GM12873 (cell line): ENCODE data around the gene PER3.

Experiments used
- TF ChIP-seq, protein P1 (sequence below): IDR thresholded peaks from 2 replicates; pipeline ENCODE4 v1.5.1; 2012; ENCODE audit warnings: low read depth, mild to moderate bottlenecking, moderate library complexity, low read length, control low read depth; ENCODE audit not compliant: insufficient read depth; ENCODE audit errors: missing control alignments

PER3 gene

DNA sequence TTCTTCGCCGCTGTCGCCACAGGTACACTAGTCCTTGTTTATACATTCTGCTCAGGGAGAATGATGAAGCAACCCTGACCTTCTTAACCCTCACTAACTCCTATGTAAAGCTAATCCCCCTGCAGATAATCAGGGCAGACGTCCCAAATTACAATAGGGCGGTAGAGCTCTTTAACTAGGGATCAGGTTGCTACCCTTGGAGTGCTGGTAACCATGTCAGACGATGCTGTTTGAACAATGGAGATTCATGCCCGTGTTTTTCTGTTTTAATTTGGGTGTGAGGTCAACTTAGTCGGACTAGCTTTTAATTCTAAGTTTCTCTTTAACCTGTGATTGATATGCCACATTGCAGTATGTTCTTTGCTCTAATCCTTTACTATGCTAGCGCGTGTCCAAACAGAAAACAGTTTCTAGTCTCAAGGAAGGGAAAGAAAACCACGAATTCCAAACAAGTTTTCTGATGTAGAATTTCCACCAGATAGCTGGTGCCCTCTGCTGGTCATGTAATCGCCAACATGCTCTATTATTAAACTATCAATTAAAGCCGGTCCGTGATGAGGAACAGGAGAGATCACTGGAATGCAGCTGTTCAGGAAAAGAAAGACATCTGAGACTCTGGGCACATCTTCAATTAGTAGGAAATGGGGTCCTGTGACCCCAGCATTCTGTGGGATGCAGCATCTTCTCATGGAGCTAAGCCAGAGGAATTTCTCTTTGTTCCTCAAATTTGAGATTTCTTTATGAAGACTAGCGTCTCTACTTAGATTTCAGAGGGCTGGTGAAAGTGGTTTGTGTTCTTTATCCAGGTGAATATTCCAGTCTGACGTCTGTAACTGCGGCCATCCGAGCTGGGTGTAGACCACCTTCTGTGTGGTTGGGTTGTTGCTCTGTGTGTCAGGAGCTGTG is 31.3 kb upstream of the PER3 start:
- TF ChIP-seq, protein P1, sequence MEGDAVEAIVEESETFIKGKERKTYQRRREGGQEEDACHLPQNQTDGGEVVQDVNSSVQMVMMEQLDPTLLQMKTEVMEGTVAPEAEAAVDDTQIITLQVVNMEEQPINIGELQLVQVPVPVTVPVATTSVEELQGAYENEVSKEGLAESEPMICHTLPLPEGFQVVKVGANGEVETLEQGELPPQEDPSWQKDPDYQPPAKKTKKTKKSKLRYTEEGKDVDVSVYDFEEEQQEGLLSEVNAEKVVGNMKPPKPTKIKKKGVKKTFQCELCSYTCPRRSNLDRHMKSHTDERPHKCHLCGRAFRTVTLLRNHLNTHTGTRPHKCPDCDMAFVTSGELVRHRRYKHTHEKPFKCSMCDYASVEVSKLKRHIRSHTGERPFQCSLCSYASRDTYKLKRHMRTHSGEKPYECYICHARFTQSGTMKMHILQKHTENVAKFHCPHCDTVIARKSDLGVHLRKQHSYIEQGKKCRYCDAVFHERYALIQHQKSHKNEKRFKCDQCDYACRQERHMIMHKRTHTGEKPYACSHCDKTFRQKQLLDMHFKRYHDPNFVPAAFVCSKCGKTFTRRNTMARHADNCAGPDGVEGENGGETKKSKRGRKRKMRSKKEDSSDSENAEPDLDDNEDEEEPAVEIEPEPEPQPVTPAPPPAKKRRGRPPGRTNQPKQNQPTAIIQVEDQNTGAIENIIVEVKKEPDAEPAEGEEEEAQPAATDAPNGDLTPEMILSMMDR = peak; percentile 72

DNA sequence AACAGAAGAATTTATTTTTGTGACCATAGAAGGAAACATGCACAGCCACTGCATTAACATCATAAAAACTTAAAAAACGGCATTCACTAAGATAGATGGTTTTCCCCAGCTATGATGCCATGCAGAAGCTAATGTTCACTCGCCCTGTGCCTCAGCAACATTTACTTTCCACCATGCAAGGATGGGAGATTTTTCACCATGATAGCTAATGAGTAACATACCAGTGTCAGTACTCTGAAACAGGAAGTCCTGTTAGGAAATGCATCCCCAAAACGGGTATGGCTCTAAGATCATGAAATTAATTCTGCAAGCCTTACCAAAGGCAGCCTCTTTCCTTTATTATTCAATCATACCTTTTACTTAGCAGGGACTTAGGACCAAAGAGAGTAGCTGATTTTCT is 30.4 kb upstream of the PER3 start:
- TF ChIP-seq, protein P1 = no peak

DNA sequence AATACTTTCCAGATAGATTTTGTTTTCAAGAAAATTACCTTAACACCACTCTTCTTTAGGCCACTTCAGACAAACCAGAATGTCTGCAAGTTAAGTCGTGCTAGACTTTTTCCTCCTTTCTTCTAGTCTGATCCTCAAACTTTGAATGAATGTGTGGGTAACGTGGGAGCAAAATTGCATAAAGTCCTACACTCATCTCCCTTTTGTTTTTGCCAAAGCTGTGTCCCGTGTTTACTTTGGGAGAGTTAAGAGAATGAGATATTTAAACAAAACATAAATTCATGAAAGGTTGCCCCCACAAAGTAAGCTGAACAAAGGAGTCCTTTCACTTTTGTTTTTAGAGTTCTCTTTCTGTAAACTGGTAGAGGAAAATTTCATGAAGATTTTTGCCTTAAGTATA is 29.9 kb upstream of the PER3 start:
- TF ChIP-seq, protein P1 = no peak

DNA sequence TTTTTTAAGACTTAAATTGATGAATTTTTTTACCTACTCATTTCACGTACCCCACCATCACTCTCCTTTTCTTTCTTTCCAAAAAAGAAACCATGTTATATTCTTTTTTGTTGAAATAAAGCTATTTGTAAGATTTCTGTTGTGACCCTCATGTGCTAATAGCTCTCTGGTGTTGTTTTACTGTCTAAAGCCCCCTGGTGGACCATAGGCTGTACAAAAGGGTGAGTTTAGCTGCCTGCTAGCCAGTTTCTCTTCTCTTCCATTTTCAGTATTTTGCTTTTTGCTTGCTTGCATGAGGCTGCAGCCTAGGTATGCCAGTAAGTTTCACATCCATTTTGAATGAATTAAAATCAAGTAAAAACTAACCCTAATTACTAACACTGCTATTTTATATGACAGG is 28.6 kb upstream of the PER3 start:
- TF ChIP-seq, protein P1 = peak; percentile 40

DNA sequence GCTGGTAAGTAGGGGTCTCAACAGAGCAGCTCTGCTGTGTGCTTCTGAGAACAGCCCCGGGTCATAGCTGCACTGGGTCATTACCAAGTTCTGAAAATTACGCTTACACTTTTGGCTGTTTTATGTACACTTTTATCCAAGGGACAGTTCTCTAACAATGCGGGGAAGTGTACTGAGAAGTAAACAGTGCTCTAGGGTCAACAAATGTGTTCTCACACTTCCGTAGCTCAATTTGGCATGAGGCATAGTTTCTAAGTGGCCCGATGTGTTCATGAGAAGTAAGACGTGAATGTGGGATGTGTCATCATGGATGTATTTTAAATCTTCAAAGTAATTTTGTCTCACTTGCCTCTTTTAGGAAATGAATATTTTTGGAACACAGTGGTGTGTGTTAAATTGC is 23.8 kb upstream of the PER3 start:
- TF ChIP-seq, protein P1 = no peak

DNA sequence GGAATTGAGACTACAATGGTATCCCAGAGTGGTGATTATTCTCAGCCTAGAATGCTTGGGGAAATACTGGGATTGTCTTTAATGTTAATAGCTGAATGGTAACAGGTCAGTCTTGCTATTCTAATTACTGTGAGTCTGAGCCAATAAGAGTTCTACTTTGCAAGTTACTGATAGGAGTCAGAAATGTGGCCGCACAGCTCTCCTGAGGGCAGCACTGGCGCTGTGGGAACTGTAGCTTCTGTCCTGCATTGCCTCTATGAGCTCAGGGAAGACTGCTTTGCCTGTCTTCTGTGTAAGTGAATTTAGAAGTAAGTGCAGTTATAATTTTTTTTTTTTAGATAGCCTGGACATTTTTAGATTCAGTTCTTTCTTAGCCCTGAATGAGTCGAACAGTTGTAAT is 23.0 kb upstream of the PER3 start:
- TF ChIP-seq, protein P1 = no peak

DNA sequence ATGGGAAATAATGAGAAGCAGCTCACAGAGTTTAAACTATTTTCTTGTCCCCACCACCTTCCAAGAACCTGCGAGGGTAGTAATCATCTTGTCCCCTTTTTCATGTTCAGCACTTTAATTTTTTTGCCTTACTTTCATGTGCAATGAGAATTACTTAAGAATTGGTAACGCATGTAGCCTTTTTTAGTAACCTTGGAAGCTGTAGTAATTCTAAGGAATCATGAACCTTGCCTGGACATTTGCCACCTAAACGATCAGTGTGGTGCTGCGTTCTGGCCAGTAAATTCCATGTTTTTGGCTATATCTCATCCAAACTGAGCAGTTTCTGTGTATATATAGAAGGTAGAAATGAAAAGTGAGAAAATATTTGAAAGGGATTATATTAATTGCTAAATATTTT is 16.9 kb upstream of the PER3 start:
- TF ChIP-seq, protein P1 = no peak
